Superior temporal gyrus (tissue), 1 donor: ENCODE results near the gene FAM98C.
A peak's percentile ranks its signal among the peaks of the same experiment; 100 is the strongest.

Source experiments
- DNase-seq: peaks from one replicate; pipeline ENCODE4 v3.0.0-alpha.2; 2016; ENCODE audit errors: extremely low spot score

Gene FAM98C

GRCh38 chr19:38377052-38377451, 25.8 kb upstream of the FAM98C start:
- no peak for DNase-seq

- no peak for DNase-seq
Measured at GRCh38 chr19:38378866-38379265, 24.0 kb upstream of the FAM98C start.

- no peak for DNase-seq
Measured at GRCh38 chr19:38381138-38381537, 21.8 kb upstream of the FAM98C start.

GRCh38 chr19:38383184-38383583, 19.7 kb upstream of the FAM98C start:
- DNase-seq: no peak

- DNase-seq: no peak
Measured at GRCh38 chr19:38383743-38384142, 19.1 kb upstream of the FAM98C start.

GRCh38 chr19:38384209-38385027, 18.5 kb upstream of the FAM98C start:
- DNase-seq: no peak

GRCh38 chr19:38385057-38385803, 17.7 kb upstream of the FAM98C start:
- DNase-seq: no peak

- no peak for DNase-seq
Measured at GRCh38 chr19:38385804-38386257, 17.1 kb upstream of the FAM98C start.

- no peak for DNase-seq
Measured at GRCh38 chr19:38386300-38386970, 16.5 kb upstream of the FAM98C start.

- DNase-seq: no peak
Measured at GRCh38 chr19:38386971-38387549, 15.8 kb upstream of the FAM98C start.

- DNase-seq: peak; percentile 62
Measured at GRCh38 chr19:38387550-38388348, 15.1 kb upstream of the FAM98C start, which contains the start of gene GGN. Gene GGN (minus strand): TSS chr19:38388034. CDS start chr19:38387261, 773 bp downstream.

GRCh38 chr19:38388349-38389100, 14.4 kb upstream of the FAM98C start, which contains the start of gene SPRED3:
Gene SPRED3 (plus strand): TSS chr19:38388697. CDS start chr19:38390303, 1,606 bp downstream.
- no peak for DNase-seq

GRCh38 chr19:38389101-38389925, 13.6 kb upstream of the FAM98C start:
- DNase-seq: no peak

GRCh38 chr19:38389957-38390924, 12.7 kb upstream of the FAM98C start:
- no peak for DNase-seq

GRCh38 chr19:38391911-38392464, 10.9 kb upstream of the FAM98C start:
- no peak for DNase-seq

- DNase-seq: no peak
Measured at GRCh38 chr19:38392707-38393308, 10.1 kb upstream of the FAM98C start.

GRCh38 chr19:38394488-38394887, 8.4 kb upstream of the FAM98C start:
- DNase-seq: no peak
